ENCODE measurements around the gene ATP6V0D1. TPM values are rescaled to one million over a fixed set of nuclear protein-coding genes. Genes with fewer than 3 reads are reported as not detected.
A peak's percentile ranks its signal among the peaks of the same experiment; 100 is the strongest.

ATP6V0D1 gene
- total RNA-seq, 1 donor from 2014 or later, result 143 TPM

DNA sequence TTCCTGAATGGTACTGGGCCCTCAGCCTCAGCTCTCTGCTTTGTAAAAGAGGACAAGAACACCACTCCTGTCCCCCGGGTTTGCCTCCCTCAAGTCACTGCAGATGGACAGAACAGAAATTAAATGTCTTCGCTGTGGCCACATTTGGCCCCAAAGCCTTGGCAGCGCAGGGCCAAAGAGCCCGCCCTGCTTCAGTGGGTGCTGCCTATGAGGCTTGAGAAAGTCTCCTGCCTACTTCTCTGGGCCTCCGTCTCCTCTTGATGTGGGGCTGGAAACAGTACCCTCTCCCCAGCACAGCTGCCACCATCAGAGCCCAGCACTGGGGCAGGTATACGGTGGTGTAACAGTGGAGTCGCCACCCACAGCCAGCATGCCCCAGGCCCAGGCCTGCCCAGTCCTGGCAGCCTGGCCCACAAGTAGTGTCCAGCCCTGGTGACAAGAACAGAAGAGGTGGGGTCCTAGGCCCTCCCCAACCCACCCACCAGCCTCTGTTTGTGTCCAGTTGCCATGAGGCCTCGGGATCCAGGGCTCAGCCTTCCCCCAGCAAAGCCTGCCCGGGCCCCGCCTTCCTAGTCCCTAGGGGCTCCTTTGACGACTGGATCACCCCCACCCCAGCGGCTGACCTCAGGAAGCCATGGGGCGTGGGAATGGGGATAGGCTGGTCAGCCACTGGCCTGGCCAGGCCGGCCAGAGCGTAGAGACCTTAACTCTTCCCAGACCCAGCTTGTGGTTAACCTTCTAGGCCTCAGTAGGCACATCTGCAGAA lies 83.7 kb downstream of the ATP6V0D1 start:
- TF ChIP-seq, protein P1, sequence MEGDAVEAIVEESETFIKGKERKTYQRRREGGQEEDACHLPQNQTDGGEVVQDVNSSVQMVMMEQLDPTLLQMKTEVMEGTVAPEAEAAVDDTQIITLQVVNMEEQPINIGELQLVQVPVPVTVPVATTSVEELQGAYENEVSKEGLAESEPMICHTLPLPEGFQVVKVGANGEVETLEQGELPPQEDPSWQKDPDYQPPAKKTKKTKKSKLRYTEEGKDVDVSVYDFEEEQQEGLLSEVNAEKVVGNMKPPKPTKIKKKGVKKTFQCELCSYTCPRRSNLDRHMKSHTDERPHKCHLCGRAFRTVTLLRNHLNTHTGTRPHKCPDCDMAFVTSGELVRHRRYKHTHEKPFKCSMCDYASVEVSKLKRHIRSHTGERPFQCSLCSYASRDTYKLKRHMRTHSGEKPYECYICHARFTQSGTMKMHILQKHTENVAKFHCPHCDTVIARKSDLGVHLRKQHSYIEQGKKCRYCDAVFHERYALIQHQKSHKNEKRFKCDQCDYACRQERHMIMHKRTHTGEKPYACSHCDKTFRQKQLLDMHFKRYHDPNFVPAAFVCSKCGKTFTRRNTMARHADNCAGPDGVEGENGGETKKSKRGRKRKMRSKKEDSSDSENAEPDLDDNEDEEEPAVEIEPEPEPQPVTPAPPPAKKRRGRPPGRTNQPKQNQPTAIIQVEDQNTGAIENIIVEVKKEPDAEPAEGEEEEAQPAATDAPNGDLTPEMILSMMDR (IDR thresholded peaks at IDR 0.05), result no peak
- H3K27ac ChIP-seq, result peak overlapping the region; percentile 63
- peaks cover 37% of the 10 kb centered on the region for H3K4me1 ChIP-seq
- DNase-seq (no peak), ATAC-seq (no peak)
- H3K9me3 ChIP-seq, result no peaks in the 10 kb centered on the region
- H3K36me3 ChIP-seq, result no peaks in the 10 kb centered on the region
- H3K4me3 ChIP-seq, result no peak overlapping the region
- no peaks in the 10 kb centered on the region for H3K27me3 ChIP-seq
- intact Hi-C loops (cut with DNase I), result loop anchor here (10.0 kb wide), 1 partner anchor 122 kb away; the partner anchor contains the start of gene PLEKHG4

DNA sequence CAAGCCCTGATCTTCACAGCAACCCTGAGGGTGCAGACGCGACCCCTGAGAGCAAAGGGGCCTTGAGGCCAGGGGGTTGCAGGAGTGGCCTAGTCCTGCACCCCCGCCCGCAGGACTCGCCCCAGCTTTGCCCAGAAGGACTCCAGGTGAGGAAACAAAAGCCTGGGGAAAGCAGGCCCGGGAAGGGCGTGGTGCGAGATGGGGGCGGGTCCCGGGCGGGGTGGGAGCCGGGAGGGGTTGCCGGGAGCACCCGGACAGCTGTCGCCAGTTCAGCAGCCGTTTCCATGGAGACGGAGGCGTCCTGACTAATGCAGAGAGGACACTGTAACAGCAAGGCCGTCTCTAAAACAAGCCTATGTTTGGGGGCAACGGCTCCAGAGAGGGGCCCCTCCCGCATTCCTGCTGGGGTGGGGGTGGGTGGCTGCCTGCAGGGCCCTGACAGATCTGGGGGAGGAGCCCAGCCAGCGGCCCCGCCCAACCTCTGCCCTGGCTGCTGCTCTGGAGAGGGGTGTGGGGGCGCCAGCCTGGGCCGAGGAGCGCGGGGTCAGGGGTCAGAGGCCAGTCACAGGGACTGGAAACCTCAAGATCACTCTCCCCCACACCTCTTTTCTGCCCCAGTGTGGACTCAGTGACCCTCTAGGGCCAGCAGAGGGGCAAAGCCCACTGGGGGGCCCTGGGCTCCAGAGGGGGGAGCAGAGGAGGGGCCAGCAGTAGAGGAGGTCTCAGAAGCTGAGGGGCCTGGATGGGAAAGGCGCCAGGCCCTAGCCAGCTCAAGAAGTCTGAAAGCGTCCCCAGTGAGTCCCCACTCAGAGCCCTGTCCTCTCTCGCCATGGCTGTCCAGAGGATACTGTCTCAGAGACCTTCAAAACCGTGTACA lies 84.6 kb downstream of the ATP6V0D1 start:
- peak overlapping the region; percentile 63 for H3K27ac ChIP-seq
- TF ChIP-seq, protein P1 (IDR thresholded peaks at IDR 0.05), result no peak
- no peak overlapping the region for H3K4me3 ChIP-seq
- ATAC-seq (peak; percentile 14), DNase-seq (peak; percentile 85)
- no peaks in the 10 kb centered on the region for H3K36me3 ChIP-seq
- intact Hi-C loops (cut with DNase I), result loop anchor here (10.0 kb wide), 1 partner anchor 122 kb away; the partner anchor contains the start of gene PLEKHG4
- H3K27me3 ChIP-seq, result no peaks in the 10 kb centered on the region
- peaks cover 44% of the 10 kb centered on the region for H3K4me1 ChIP-seq
- H3K9me3 ChIP-seq, result no peaks in the 10 kb centered on the region

DNA sequence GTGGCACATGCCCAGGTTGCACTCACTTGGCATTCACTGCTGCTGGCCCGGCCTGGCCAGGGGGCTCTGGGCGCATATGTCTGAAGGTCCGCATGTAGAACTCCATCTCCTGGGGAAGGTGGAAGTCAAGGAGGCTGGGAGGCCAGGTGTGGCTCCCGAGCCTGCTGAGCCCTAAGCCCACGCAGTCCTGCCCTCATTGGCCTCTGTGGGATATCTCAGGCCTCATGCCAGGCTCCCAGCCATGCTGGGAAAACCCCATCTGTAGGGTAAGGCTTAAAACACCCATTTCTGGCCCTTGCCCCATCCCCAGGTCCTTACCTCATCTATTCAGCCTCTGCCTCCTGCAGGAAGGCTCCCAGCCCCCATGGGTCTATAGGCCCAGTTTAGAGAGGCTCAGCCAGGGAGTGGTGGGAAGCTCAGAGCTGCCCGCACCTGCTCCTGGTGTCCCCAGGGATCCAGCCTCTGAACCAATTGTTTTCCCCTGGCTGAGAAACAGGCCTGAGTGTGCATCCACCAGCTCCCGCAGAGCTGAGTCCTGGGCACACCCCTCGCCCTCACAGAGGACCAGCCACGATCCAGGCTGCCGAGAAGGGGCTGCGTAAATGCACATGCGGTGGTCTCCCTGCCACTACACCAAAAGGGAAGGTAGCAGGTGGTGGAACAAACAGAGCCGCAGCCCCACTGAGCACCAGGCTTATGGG lies 85.3 kb downstream of the ATP6V0D1 start:
- no peak overlapping the region for H3K4me3 ChIP-seq
- H3K36me3 ChIP-seq, result no peaks in the 10 kb centered on the region
- peaks cover 48% of the 10 kb centered on the region for H3K4me1 ChIP-seq
- no peaks in the 10 kb centered on the region for H3K27me3 ChIP-seq
- TF ChIP-seq, protein P1 (IDR thresholded peaks at IDR 0.05), result no peak
- peak overlapping the region; percentile 17 for H3K27ac ChIP-seq
- intact Hi-C loops (cut with DNase I), result loop anchor here (10.0 kb wide), 1 partner anchor 121 kb away; the partner anchor contains the start of gene PLEKHG4
- H3K9me3 ChIP-seq, result no peaks in the 10 kb centered on the region
- DNase-seq (peak; percentile 65), ATAC-seq (no peak)

DNA sequence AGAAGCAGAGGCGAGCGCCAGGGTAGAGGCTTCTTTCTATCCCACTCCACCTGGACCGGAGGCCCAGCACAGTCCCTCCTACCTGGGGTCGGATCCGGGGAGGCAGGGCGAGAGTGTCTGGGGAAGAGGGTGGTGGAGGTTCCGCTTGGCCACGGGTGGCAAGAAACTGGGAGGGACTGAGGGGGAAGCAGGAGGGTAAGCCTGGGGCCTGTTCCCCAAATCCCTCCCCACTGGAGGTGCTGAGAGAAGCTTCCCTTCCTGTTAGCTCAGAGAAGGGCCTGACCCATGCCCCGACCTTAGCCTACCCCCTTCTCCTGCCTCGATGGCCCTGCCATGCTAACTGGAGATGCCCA lies 85.9 kb downstream of the ATP6V0D1 start:
- DNase-seq (no peak), ATAC-seq (no peak)
- no peaks in the 10 kb centered on the region for H3K27me3 ChIP-seq
- peak overlapping the region; percentile 17 for H3K27ac ChIP-seq
- TF ChIP-seq, protein P1 (IDR thresholded peaks at IDR 0.05), result no peak
- no peaks in the 10 kb centered on the region for H3K9me3 ChIP-seq
- H3K36me3 ChIP-seq, result no peaks in the 10 kb centered on the region
- H3K4me1 ChIP-seq, result peaks cover 48% of the 10 kb centered on the region
- H3K4me3 ChIP-seq, result peak overlapping the region; percentile 1
- intact Hi-C loops (cut with DNase I), result loop anchor here (10.0 kb wide), 1 partner anchor 120 kb away; the partner anchor contains the start of gene PLEKHG4

Data from upper lobe of right lung (tissue), 1 donor.